GM10266 (cell line): ENCODE results near the gene CGB7.
"Not testable (repeated sequence)": the region's sequence is repeated elsewhere in the genome, so short reads cannot be mapped to it uniquely, and the experiment has no call there.

Experiments used
- DNase-seq: peaks from one replicate; pipeline ENCODE4 v3.0.0; 2012; ENCODE audit errors: extremely low spot score
- TF ChIP-seq, protein P1 (sequence below): IDR thresholded peaks from 2 replicates; pipeline ENCODE4 v1.5.1; 2012; ENCODE audit warnings: mild to moderate bottlenecking, low read depth; ENCODE audit not compliant: control insufficient read depth, insufficient read depth; ENCODE audit errors: missing control alignments

CGB7 gene

DNA sequence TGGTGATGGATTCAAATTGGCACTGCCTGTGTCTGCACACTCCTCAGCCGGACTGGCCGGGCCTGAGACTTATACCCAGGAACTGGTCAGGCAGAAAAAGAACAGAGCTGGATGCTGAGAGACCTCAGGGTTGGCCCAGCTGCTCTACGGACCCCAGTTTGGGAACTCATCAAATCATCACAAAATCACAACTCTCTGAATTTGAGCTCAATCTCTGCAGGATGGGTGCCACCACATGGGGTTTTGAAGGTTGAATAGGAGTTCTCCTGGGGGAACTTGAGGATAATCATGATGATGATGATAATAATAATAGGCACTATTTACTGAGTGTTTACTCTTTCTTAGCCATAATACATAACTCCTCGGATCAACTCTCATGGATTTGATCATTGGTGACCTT lies 14.9 kb downstream of the CGB7 start:
- DNase-seq, result not testable (repeated sequence)

DNA sequence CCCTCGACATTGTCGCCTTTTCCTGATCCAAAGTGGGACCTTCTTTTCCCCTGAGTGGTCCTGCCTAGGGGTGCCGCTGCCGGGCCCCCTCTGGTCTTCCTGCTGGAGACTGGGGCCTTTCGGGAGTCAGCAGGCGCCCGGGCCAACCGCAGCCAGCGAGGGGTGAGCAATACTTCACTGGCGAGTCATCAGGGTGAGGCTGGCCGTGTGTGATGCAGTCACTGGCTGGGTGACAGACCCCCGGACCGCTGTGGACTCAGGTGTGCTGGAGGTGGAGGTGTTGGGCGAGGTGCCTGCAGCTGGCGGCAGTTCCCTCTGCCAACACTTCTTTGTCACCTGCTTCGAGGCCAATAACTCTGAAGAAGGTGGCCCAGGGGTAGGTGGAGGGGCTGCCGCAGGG lies 15.4 kb downstream of the CGB7 start:
- TF ChIP-seq, protein P1, sequence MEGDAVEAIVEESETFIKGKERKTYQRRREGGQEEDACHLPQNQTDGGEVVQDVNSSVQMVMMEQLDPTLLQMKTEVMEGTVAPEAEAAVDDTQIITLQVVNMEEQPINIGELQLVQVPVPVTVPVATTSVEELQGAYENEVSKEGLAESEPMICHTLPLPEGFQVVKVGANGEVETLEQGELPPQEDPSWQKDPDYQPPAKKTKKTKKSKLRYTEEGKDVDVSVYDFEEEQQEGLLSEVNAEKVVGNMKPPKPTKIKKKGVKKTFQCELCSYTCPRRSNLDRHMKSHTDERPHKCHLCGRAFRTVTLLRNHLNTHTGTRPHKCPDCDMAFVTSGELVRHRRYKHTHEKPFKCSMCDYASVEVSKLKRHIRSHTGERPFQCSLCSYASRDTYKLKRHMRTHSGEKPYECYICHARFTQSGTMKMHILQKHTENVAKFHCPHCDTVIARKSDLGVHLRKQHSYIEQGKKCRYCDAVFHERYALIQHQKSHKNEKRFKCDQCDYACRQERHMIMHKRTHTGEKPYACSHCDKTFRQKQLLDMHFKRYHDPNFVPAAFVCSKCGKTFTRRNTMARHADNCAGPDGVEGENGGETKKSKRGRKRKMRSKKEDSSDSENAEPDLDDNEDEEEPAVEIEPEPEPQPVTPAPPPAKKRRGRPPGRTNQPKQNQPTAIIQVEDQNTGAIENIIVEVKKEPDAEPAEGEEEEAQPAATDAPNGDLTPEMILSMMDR, result no peak
- no peak for DNase-seq

DNA sequence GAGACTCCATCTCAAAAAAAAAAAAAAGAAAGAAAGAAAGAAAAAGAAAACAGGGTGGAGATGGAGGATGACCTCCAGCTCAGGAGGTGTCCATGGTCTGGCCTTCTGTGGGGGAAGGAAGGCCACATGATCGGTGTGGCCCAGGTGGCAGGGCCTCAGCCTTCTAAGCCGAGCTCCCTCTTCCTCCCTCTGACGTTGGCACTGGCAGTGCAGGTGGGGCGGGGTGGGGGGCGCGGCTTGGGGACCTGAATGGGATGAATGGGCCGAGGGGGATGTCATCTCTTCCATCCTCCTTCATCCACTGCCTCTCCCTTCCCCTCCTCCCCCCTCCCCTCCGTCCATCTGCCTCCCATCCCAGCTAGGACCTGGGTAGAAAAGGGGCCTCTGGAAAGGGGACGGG lies 17.8 kb downstream of the CGB7 start:
- DNase-seq, result not testable (repeated sequence)

DNA sequence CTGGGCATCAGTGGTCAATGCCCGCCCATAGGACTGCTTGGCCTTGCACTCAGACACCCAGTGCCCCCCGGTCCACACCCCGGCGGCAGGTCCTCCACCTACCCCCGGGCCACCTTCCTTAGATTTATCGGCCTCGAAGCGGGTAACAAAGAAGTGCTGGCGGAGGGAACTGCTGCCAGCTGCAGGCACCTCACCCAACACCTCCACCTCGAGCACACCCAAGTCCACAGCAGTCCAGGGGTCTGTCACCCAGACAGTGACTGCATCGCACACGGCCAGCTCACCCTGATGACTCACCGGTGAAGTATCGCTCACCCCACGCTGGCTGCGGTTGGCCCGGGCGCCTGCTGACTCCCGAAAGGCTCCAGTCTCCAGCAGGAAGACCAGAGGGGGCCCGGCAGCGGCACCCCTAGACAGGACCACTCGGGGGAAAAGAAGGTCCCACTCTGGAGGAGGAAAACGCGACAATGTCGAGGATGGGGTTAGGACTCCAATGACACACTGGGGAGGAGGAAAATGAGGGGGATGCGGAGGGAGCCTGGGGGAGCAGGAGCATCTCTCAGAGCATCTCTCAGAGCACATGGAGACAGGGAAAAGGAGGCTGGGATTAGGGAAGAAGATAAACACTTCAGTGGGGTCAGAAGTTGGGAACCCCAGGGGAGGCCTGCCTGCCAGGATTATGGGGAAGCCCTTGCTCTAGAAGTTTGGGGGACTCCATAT lies 18.8 kb downstream of the CGB7 start:
- DNase-seq, result not testable (repeated sequence)

DNA sequence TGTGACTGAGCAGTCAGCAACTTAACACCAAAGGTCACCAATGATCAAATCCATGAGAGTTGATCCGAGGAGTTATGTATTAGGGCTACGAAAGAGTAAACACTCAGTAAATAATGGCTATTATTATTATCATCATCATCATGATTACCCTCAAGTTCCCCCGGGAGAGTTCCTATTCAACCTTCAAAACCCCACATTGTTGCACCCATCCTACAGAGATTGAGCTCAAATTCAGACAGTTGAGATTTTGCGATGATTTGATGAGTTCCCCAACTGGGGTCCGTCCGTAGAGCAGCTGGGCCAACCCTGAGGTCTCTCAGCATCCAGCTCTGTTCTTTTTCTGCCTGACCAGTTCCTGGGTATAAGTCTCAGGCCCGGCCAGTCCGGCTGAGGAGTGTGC lies 19.4 kb downstream of the CGB7 start:
- DNase-seq, result not testable (repeated sequence)

DNA sequence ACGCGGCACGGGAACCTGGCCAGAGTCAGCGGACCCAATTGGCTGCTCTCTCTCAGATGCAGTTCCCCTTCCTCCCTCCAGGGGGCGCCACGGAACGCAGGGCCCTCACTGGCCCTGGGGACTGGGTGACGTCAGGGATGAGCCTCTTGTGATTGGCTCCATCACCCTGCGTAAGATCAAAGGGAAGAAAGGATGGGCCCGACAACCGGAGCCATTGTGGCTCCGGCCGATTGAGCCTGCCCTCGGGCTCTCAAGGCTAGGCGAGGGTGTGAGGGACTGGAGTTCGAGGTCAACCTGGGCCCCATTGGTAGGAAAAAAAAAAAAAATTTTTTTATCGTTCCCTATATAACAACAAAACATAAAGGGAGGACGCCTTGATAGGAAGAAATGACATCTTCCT lies 20.7 kb downstream of the CGB7 start, which contains the start of gene CGB1:
Gene CGB1, minus strand, starts transcription at position 81 of the 400 bp plus-strand sequence. CDS start 184 bp downstream, outside the sequence.
- TF ChIP-seq, protein P1, result peak; percentile 49
- DNase-seq, result peak; percentile 30

DNA sequence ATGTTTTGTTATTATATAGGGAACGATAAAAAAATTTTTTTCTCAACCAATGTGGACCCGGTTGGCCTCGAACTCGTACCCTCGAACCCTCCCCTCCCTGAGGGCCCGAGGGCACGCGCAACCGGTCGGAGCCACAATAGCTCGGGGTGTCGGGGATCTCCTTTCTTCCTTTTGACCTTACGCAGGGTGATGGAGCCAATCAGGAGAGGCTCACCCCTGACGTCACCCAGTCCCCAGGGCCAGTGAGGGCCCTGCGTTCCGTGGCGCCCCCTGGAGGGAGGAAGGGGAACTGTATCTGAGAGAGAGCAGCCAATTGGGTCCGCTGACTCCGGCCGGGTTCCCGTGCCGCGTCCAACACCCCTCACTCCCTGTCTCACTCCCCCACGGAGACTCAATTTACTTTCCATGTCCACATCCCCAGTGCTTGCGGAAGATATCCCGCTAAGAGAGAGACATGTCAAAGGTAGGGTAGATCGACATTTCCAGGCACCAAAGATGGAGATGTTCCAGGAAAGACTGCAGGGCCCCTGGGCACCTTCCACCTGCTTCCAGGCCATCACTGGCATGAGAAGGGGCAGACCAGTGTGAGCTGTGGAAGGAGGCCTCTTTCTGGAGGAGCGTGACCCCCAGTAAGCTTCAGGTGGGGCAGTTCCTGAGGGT lies 25.8 kb downstream of the CGB7 start, which contains the start of gene CGB2:
Gene CGB2, plus strand, starts transcription at position 249 of the 660 bp plus-strand sequence. Its CDS starts 206 bp downstream, at position 455.
- TF ChIP-seq, protein P1, result peak; percentile 33
- DNase-seq, result peak; percentile 85

DNA sequence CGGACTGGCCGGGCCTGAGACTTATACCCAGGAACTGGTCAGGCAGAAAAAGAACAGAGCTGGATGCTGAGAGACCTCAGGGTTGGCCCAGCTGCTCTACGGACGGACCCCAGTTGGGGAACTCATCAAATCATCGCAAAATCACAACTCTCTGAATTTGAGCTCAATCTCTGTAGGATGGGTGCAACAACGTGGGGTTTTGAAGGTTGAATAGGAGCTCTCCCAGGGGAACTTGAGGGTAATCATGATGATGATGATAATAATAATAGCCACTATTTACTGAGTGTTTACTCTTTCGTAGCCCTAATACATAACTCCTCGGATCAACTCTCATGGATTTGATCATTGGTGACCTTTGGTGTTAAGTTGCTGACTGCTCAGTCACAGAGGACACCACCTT lies 27.2 kb downstream of the CGB7 start:
- DNase-seq, result not testable (repeated sequence)

DNA sequence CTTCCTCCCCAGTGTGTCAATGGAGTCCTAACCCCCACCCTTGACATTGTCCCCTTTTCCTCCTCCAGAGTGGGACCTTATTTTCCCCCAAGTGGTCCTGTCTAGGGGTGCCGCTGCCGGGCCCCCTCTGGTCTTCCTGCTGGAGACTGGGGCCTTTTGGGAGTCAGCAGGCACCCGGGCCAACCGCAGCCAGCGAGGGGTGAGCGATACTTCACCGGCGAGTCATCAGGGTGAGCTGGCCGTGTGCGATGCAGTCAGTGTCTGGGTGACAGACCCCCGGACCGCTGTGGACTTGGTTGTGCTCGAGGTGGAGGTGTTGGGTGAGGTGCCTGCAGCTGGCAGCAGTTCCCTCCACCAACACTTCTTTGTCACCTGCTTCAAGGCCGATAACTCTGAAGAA lies 27.8 kb downstream of the CGB7 start:
- not testable (repeated sequence) for DNase-seq

DNA sequence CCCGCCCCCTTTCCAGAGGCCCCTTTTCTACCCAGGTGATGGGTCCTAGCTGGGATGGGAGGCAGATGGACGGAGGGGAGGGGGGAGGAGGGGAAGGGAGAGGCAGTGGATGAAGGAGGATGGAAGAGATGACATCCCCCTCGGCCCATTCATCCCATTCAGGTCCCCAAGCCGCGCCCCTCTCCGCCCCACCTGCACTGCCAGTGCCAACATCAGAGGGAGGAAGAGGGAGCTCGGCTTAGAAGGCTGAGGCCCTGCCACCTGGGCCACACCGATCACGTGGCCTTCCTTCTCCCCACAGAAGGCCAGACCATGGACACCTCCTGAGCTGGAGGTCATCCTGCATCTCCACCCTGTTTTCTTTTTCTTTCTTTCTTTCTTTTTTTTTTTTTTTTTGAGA lies 28.9 kb downstream of the CGB7 start:
- DNase-seq, result not testable (repeated sequence)

DNA sequence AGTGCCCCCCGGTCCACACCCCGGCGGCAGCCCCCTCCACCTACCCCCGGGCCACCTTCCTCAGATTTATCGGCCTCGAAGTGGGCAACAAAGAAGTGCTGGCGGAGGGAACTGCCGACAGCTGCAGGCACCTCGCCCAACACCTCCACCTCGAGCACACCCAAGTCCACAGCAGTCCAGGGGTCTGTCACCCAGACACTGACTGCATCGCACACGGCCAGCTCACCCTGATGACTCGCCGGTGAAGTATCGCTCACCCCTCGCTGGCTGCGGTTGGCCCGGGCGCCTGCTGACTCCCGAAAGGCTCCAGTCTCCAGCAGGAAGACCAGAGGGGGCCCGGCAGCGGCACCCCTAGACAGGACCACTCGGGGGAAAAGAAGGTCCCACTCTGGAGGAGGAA lies 31.9 kb downstream of the CGB7 start:
- not testable (repeated sequence) for DNase-seq

DNA sequence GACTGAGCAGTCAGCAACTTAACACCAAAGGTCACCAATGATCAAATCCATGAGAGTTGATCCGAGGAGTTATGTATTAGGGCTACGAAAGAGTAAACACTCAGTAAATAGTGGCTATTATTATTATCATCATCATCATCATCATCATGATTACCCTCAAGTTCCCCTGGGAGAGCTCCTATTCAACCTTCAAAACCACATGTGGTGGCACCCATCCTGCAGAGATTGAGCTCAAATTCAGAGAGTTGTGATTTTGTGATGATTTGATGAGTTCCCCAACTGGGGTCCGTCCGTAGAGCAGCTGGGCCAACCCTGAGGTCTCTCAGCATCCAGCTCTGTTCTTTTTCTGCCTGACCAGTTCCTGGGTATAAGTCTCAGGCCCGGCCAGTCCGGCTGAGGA lies 32.5 kb downstream of the CGB7 start:
- not testable (repeated sequence) for DNase-seq

DNA sequence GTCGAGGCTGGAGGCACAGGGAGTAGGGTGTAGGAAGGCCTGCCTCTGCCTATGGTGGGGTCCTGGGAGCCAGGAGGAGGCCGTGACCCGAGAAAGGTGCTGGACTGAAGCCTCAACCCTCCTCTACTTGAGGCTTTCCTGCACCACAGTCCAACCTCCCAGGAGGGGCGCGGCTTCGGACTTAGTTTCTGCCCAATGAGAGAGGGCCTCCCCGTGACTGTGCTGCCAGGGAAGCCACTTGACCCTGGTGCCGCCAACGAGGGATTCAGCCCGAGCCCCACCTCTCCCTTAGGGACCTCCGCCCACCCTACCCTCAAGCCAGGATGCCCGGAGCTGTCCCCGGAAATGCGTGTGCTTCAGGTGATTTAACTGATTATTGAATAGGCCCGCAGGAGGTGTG lies 33.3 kb downstream of the CGB7 start, which contains the start of gene CGB3:
Gene CGB3, minus strand, starts transcription at position 101 of the 400 bp plus-strand sequence. CDS start 362 bp downstream, outside the sequence.
- not testable (repeated sequence) for DNase-seq
